BLaER1 (cell line): ENCODE data around the gene ATP6V0B.
A peak's percentile ranks its signal among the peaks of the same experiment; 100 is the strongest.

Experiments
- H3K27ac ChIP-seq: shearing (Covaris generic); formaldehyde crosslinking; 2 replicates; pipeline ENCODE4 v1.8.1; 2022
- H3K27me3 ChIP-seq: shearing (Covaris generic); formaldehyde crosslinking; 2 replicates; pipeline ENCODE4 v1.8.1; 2022
- H3K36me3 ChIP-seq: shearing (Covaris generic); formaldehyde crosslinking; 2 replicates; pipeline ENCODE4 v1.8.1; 2022
- H3K4me1 ChIP-seq: shearing (Covaris generic); formaldehyde crosslinking; 2 replicates; pipeline ENCODE4 v1.8.1; 2022
- H3K4me2 ChIP-seq: shearing (Covaris generic); formaldehyde crosslinking; 2 replicates; pipeline ENCODE4 v1.8.1; 2022
- H3K4me3 ChIP-seq: shearing (Covaris generic); formaldehyde crosslinking; 2 replicates; pipeline ENCODE4 v1.8.1; 2022
- H3K9ac ChIP-seq: shearing (Covaris generic); formaldehyde crosslinking; 2 replicates; pipeline ENCODE4 v1.8.1; 2022
- H3K9me3 ChIP-seq: shearing (Covaris generic); formaldehyde crosslinking; 2 replicates; pipeline ENCODE4 v1.8.1; 2022
- H4K20me1 ChIP-seq: shearing (Covaris generic); formaldehyde crosslinking; 2 replicates; pipeline ENCODE4 v1.8.1; 2022
- Cebpa-rat ChIP-seq: shearing (Covaris generic); IDR thresholded peaks from 2 replicates; pipeline ENCODE4 v1.8.1; 2022

ATP6V0B gene

GRCh38 chr1:43999455-43999854 lies 24.7 kb downstream of the ATP6V0B start:
- no peaks in the 10 kb centered on the region for H3K36me3 ChIP-seq
- H3K27ac ChIP-seq: no peak overlapping the region
- H3K4me1 ChIP-seq: peaks cover 31% of the 10 kb centered on the region

GRCh38 chr1:44000122-44000665 lies 25.4 kb downstream of the ATP6V0B start:
- H3K9me3 ChIP-seq: no peaks in the 10 kb centered on the region
- no peaks in the 10 kb centered on the region for H4K20me1 ChIP-seq
- no peak overlapping the region for H3K27ac ChIP-seq
- TF ChIP-seq Cebpa-rat: no peak
- no peak overlapping the region for H3K4me3 ChIP-seq
- peaks cover 30% of the 10 kb centered on the region for H3K4me1 ChIP-seq
- H3K4me2 ChIP-seq: no peak overlapping the region
- no peaks in the 10 kb centered on the region for H3K36me3 ChIP-seq
- H3K27me3 ChIP-seq: no peaks in the 10 kb centered on the region
- no peak overlapping the region for H3K9ac ChIP-seq

More at GRCh38 chr1:43999455-43999854, 24.7 kb downstream of the ATP6V0B start:
- H3K4me2 ChIP-seq: peak overlapping the region; percentile 14; the same call in 1 of the 2 replicates
- no peak overlapping the region for H3K9ac ChIP-seq
- H3K27me3 ChIP-seq: no peaks in the 10 kb centered on the region
- H4K20me1 ChIP-seq: no peaks in the 10 kb centered on the region
- TF ChIP-seq Cebpa-rat: no peak
- H3K9me3 ChIP-seq: no peaks in the 10 kb centered on the region
- H3K4me3 ChIP-seq: no peak overlapping the region

DNA sequence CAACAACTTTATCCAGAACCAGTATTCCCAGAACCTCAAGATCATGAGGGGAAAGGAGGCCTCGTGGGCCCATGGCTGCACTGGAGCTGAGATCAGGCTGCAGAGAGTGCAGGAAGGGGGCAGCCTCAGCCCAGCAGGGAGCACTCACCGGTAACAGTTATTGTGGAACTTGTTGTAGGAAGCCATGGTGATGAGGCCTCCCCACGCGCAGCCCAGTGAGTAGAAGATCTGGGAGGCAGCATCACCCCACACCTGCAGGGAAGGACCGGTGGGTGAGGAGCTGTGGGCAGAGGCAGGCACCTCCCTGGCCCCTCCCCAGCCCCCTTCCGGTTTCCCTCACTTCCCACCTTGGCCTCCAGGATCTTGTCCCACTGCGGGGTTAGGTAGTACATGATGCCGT lies 27.4 kb downstream of the ATP6V0B start:
- no peaks in the 10 kb centered on the region for H3K27me3 ChIP-seq
- peaks cover 16% of the 10 kb centered on the region for H3K4me1 ChIP-seq
- H3K4me2 ChIP-seq: no peak overlapping the region
- TF ChIP-seq Cebpa-rat: no peak
- no peak overlapping the region for H3K9ac ChIP-seq
- H4K20me1 ChIP-seq: no peaks in the 10 kb centered on the region
- no peak overlapping the region for H3K4me3 ChIP-seq
- no peak overlapping the region for H3K27ac ChIP-seq
- H3K36me3 ChIP-seq: no peaks in the 10 kb centered on the region
- no peaks in the 10 kb centered on the region for H3K9me3 ChIP-seq

DNA sequence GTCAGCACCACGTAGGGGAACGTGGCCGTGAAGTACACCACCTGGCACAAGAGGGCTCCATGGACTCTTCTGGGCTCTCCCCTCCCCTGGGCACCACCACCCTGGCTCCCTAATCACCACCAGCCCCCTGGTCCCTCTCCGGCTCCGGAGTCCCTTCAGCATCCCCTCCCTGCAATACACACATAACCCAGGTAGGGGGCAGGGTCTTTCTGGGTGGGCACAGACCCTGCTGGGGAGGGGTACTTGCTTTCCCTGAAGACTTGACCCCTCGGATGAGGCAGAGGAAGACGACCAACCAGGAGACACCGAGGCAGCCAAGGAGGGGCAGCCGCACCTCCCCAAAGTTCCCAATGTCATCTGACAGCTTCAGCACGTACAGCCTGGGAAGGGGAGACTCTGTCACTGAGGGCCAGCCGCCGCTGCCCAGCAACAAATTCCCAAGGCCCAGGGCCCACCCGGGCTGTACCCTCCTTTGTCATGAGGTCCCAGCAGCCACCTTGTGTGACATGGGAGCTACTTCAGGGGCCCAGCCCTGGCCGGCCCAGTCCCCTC lies 27.9 kb downstream of the ATP6V0B start:
- no peaks in the 10 kb centered on the region for H4K20me1 ChIP-seq
- H3K27ac ChIP-seq: no peak overlapping the region
- peaks cover 16% of the 10 kb centered on the region for H3K4me1 ChIP-seq
- no peaks in the 10 kb centered on the region for H3K27me3 ChIP-seq
- no peak overlapping the region for H3K4me2 ChIP-seq
- H3K9ac ChIP-seq: no peak overlapping the region
- no peaks in the 10 kb centered on the region for H3K36me3 ChIP-seq
- no peak for TF ChIP-seq Cebpa-rat
- H3K9me3 ChIP-seq: no peaks in the 10 kb centered on the region
- H3K4me3 ChIP-seq: no peak overlapping the region

DNA sequence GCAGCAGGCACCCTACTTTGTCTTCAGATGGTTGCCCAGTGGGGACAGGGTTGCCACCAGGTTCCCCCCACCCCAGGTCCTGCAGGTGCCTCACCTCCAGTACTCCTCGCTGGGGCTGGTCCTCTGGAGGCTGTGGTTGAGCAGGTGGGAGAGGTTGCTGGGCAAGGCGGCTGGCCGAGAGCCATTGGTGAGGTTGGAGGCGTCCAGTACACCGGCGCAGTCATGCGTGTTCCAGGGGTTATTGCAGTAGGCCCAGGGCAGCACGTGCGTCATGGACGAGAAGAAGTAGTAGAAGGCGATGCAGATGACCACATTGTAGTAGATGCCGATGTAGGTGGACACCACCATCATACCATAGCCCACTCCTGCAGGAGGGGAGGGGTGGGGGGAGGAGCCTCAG lies 33.5 kb downstream of the ATP6V0B start:
- H3K27ac ChIP-seq: no peak overlapping the region
- no peaks in the 10 kb centered on the region; the same call in 1 of the 2 replicates for H3K36me3 ChIP-seq
- H3K4me3 ChIP-seq: no peak overlapping the region

DNA sequence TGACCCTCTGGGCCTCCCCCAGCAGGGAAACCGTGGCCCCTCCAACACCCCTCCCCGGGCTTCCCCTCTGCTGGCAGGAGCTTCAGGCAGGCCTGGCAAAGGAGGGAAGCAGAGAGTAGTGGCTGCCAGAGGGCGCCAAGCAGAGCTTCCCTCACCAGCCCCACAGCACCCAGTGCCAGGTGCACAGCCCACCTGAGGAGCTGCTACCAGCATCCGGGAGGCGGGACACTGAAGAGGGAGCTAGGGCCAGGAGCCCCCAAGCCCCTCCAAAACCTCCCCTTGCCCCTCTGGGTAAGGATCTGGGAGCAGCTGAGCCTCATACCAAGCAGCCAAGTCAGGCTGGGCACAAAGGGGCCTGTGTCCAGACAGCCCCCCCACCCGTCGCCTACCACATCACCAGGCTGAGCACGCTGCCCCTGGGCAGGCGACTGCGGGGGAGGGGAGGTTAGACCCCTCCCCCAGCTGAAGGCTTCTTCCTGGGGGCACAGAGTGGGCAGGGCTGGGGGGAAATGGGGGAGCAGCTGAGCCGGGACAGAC lies 36.2 kb downstream of the ATP6V0B start:
- H3K9ac ChIP-seq: no peak overlapping the region
- H3K4me3 ChIP-seq: no peak overlapping the region
- H4K20me1 ChIP-seq: no peaks in the 10 kb centered on the region
- peaks cover 34% of the 10 kb centered on the region for H3K4me1 ChIP-seq
- H3K27ac ChIP-seq: 0 out of 2 replicates have a peak overlapping the region, but pooled peaks have one; percentile 18
- H3K4me2 ChIP-seq: peak overlapping the region; percentile 54
- no peaks in the 10 kb centered on the region; the same call in 1 of the 2 replicates for H3K36me3 ChIP-seq
- H3K27me3 ChIP-seq: no peaks in the 10 kb centered on the region
- no peak for TF ChIP-seq Cebpa-rat
- no peaks in the 10 kb centered on the region for H3K9me3 ChIP-seq

More for the DNA sequence above, 33.5 kb downstream of the ATP6V0B start:
- no peak for TF ChIP-seq Cebpa-rat
- Histone ChIP-seq H3K9ac (no peak overlapping the region), H3K9me3 (no peaks in the 10 kb centered on the region), H3K4me1 (peaks cover 32% of the 10 kb centered on the region), H3K4me2 (no peak overlapping the region), H4K20me1 (no peaks in the 10 kb centered on the region), H3K27me3 (no peaks in the 10 kb centered on the region)

DNA sequence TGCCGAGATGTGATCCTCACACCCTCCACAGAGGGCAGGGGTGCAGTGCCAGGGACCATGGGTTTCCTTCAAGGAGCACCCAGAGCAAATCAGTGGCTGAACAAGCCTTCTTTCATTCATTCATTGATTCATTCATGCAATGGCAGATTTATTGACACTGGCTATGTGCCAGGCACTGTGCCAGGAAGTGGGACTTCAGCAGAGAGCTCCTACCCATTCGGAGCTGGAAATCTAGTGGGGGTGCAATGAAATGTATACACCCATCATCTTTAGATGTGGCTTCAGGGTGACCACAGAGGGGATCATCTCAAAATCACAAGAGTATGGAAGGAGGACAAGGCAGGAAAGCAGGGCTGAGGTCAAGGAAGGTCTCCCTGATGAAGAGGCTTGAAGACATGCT lies 37.6 kb downstream of the ATP6V0B start:
- H3K9me3 ChIP-seq: no peaks in the 10 kb centered on the region
- TF ChIP-seq Cebpa-rat: no peak
- H3K9ac ChIP-seq: no peak overlapping the region
- no peaks in the 10 kb centered on the region; the same call in 1 of the 2 replicates for H3K36me3 ChIP-seq
- H3K27ac ChIP-seq: no peak overlapping the region
- peak overlapping the region; percentile 54 for H3K4me2 ChIP-seq
- H4K20me1 ChIP-seq: no peaks in the 10 kb centered on the region
- H3K27me3 ChIP-seq: no peaks in the 10 kb centered on the region
- H3K4me1 ChIP-seq: peaks cover 34% of the 10 kb centered on the region
- H3K4me3 ChIP-seq: no peak overlapping the region

- Histone ChIP-seq H3K27me3 (no peaks in the 10 kb centered on the region), H3K27ac (no peak overlapping the region), H3K9me3 (no peaks in the 10 kb centered on the region), H4K20me1 (no peaks in the 10 kb centered on the region), H3K9ac (0 out of 2 replicates have a peak overlapping the region, but pooled peaks have one; percentile 29), H3K4me3 (no peak overlapping the region), H3K4me2 (peak overlapping the region; percentile 54), H3K4me1 (peaks cover 34% of the 10 kb centered on the region), H3K36me3 (no peaks in the 10 kb centered on the region; the same call in 1 of the 2 replicates)
- no peak for TF ChIP-seq Cebpa-rat
Measured at GRCh38 chr1:44012941-44013609, 38.3 kb downstream of the ATP6V0B start.

DNA sequence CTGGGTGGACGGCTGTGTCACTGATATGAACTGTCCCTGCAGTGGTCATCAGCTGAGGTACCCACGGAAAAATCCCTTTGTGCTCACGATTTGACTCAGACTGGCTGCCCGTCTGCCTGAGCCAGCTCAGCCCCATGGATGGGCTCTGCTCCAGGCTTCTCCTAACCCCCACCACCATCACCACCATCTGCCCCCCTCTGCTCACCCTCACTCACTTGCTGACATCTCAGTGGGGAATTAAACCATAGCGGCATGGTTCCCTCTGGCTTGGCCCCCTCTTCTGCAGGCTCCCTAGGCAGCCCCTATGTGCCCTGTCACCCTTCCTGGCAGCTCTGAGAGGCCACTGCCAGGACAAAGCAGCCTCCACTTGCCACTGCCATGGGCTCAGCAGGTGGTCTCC lies 39.2 kb downstream of the ATP6V0B start:
- Histone ChIP-seq H3K4me3 (no peak overlapping the region), H3K27ac (no peak overlapping the region), H4K20me1 (no peaks in the 10 kb centered on the region), H3K4me2 (peak overlapping the region; percentile 54; the same call in 1 of the 2 replicates), H3K9ac (no peak overlapping the region), H3K27me3 (no peaks in the 10 kb centered on the region), H3K36me3 (no peaks in the 10 kb centered on the region; the same call in 1 of the 2 replicates), H3K4me1 (peaks cover 34% of the 10 kb centered on the region), H3K9me3 (no peaks in the 10 kb centered on the region)
- TF ChIP-seq Cebpa-rat: no peak
